SU-DHL-6 (cell line): ENCODE data around the gene TENT4B.

Source experiments
- H2AFZ ChIP-seq: fragments of 200-600 bp; sonication (generic); 2 replicates; pipeline ENCODE4 v1.6.1; 2014; ENCODE audit warnings: low read depth, mild to moderate bottlenecking, moderate library complexity, mixed read lengths, antibody characterized with exemption, low read length; ENCODE audit not compliant: severe bottlenecking
- H3F3A ChIP-seq: fragments of 200-600 bp; shearing (Covaris generic); 2 replicates; pipeline ENCODE4 v1.6.0; 2016; ENCODE audit warnings: antibody characterized with exemption, mild to moderate bottlenecking; ENCODE audit not compliant: insufficient read depth
- H3K27ac ChIP-seq: fragments of 200-600 bp; sonication (generic); 2 replicates; pipeline ENCODE4 v1.5.1; 2016; ENCODE audit warnings: low read depth, mild to moderate bottlenecking, low read length, moderate library complexity, mixed read lengths
- H3K27me3 ChIP-seq: fragments of 200-600 bp; sonication (generic), shearing (Covaris generic); 2 replicates; pipeline ENCODE4 v1.6.0; 2014; ENCODE audit warnings: mild to moderate bottlenecking, low read length
- H3K36me3 ChIP-seq: fragments of 200-600 bp; sonication (generic); 2 replicates; pipeline ENCODE4 v1.6.1; 2014; ENCODE audit warnings: mild to moderate bottlenecking, low read length, mixed read lengths
- H3K4me2 ChIP-seq: fragments of 300-600, 200-600 bp; shearing (Covaris generic), sonication (generic); 2 replicates; pipeline ENCODE4 v1.6.0; 2014; ENCODE audit warnings: low read length, low read depth, mild to moderate bottlenecking; ENCODE audit not compliant: poor library complexity, severe bottlenecking
- H3K4me3 ChIP-seq: fragments of 200-600 bp; sonication (generic); 2 replicates; pipeline ENCODE4 v1.5.1; 2014; ENCODE audit warnings: antibody characterized with exemption, low read length, mild to moderate bottlenecking, mixed read lengths; ENCODE audit not compliant: insufficient read depth, poor library complexity, severe bottlenecking
- H3K79me2 ChIP-seq: fragments of 200-600 bp; sonication (generic); 2 replicates; pipeline ENCODE4 v1.6.1; 2014; ENCODE audit warnings: mild to moderate bottlenecking, low read length, moderate library complexity; ENCODE audit not compliant: insufficient read depth
- H3K9ac ChIP-seq: fragments of 200-600 bp; sonication (generic); 2 replicates; pipeline ENCODE4 v1.7.0; 2014; ENCODE audit warnings: mild to moderate bottlenecking, low read length
- H3K9me2 ChIP-seq: fragments of 200-600 bp; sonication (generic); replicated peaks from 2 replicates; pipeline ENCODE4 v1.6.1; 2014; ENCODE audit warnings: low read length; ENCODE audit not compliant: insufficient read depth
- H3K9me3 ChIP-seq: fragments of 200-600 bp; sonication (generic); 2 replicates; pipeline ENCODE4 v1.6.1; 2014; ENCODE audit warnings: low read length, mixed read lengths; ENCODE audit not compliant: insufficient read depth
- H4K20me1 ChIP-seq: fragments of 200-600 bp; sonication (generic); 2 replicates; pipeline ENCODE4 v1.6.1; 2014; ENCODE audit warnings: low read depth, mild to moderate bottlenecking, antibody characterized with exemption, low read length, moderate library complexity, mixed read lengths
- CTCF ChIP-seq: fragments of 200-600 bp; sonication (generic); IDR thresholded peaks from one replicate; pipeline ENCODE4 v1.5.1; 2017; ENCODE audit warnings: antibody characterized with exemption, mild to moderate bottlenecking, low read length, moderate library complexity; ENCODE audit not compliant: insufficient read depth, poor library complexity, severe bottlenecking
- EZH2phosphoT487 ChIP-seq: fragments of 200-600 bp; sonication (generic), shearing (Covaris generic); conservative IDR thresholded peaks from 2 replicates; pipeline ENCODE4 v1.6.1; 2018; ENCODE audit warnings: mild to moderate bottlenecking, antibody characterized with exemption, low read length, moderate library complexity, mixed read lengths

TENT4B gene

GRCh38 chr16:50267651-50268050 is 114.5 kb downstream of the TENT4B start:
- H3K36me3 ChIP-seq, result no peaks in the 10 kb centered on the region
- H3K79me2 ChIP-seq, result no peaks in the 10 kb centered on the region
- no peak for TF ChIP-seq CTCF
- TF ChIP-seq EZH2phosphoT487, result no peak
- no peaks in the 10 kb centered on the region for H3F3A ChIP-seq
- 0 out of 2 replicates have a peak overlapping the region, but pooled peaks have one; percentile 60 for H3K9ac ChIP-seq
- no peaks in the 10 kb centered on the region for H3K9me3 ChIP-seq
- no peak overlapping the region for H2AFZ ChIP-seq
- H3K9me2 ChIP-seq, result no peaks in the 10 kb centered on the region
- no peaks in the 10 kb centered on the region for H4K20me1 ChIP-seq
- H3K27me3 ChIP-seq, result no peaks in the 10 kb centered on the region
- H3K4me3 ChIP-seq, result no peak overlapping the region
- no peak overlapping the region for H3K27ac ChIP-seq
- H3K4me2 ChIP-seq, result peak overlapping the region; percentile 61

DNA sequence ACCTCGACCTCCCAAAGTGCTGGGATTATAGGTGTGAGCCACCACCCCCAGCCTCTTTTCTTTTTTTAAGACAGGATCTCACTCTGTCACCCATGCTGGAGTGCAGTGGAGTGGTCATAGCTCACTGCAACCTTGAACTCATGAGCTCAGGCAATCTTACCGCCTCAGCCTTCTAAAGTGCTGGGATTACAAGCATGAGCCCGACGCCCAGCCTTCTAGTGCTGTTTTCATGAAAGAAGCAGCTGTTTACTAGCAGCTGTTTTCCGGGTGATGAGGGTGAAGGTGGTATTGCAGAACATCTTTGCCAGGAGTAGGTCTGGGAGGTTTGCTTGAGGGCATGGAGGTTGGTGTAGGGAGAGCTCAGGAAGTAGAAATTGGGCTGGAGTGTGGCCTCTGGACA is 115.2 kb downstream of the TENT4B start:
- Histone ChIP-seq H3F3A (0 out of 2 replicates have a peak, but pooled peaks cover 2% of the 10 kb centered on the region), H3K36me3 (no peaks in the 10 kb centered on the region), H3K27ac (no peak overlapping the region), H3K4me3 (no peak overlapping the region), H3K79me2 (no peaks in the 10 kb centered on the region), H3K9me3 (no peaks in the 10 kb centered on the region), H2AFZ (no peak overlapping the region), H3K27me3 (no peaks in the 10 kb centered on the region), H3K9ac (no peak overlapping the region), H3K9me2 (no peaks in the 10 kb centered on the region), H3K4me2 (no peak overlapping the region), H4K20me1 (no peaks in the 10 kb centered on the region)
- no peak for TF ChIP-seq EZH2phosphoT487
- TF ChIP-seq CTCF, result no peak

- Histone ChIP-seq H3K4me3 (no peak overlapping the region), H3K36me3 (no peaks in the 10 kb centered on the region), H3K4me2 (no peak overlapping the region), H3K9me3 (no peaks in the 10 kb centered on the region), H3K9ac (no peak overlapping the region), H3K27me3 (no peaks in the 10 kb centered on the region), H3K27ac (no peak overlapping the region), H3F3A (peaks cover 8% of the 10 kb centered on the region; the same call in 1 of the 2 replicates), H3K9me2 (no peaks in the 10 kb centered on the region), H3K79me2 (no peaks in the 10 kb centered on the region), H2AFZ (no peak overlapping the region), H4K20me1 (no peaks in the 10 kb centered on the region)
- TF ChIP-seq EZH2phosphoT487, result no peak
Measured at GRCh38 chr16:50269061-50269705, 116.1 kb downstream of the TENT4B start.

DNA sequence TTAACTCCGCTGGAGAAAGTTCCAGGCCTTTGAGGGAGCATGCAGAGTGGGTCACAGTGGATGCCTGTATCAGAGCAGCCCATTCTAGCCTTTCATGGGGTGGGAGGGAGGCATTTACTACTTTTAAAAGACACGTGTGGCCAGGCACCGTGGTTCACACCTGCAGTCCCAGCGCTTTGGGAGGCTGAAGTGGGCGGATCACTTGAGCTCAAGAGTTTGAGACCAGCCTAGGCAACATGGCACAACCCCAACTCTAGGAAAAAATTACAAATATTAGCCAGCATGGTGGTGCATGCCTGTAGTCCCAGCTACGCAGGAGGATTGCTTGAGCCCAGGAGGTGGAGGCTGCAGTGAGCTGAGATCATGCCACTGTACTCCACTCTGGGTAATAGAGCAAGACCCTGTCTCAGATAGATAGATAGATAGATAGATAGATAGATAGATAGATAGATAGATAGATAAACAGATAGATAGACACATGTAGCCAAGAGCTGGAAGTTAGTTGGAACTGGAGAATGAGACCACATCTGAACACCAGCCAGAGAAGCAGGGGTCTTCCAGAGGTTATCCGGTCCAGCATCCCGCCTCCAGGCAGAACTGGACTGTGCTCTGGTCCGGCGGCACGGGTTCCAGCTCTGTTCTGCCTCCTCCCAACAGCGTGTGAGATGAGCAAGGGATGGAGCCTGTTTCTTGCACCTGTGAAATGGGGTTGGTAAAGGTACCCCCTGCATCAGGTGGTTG is 116.8 kb downstream of the TENT4B start:
- H3K79me2 ChIP-seq, result no peaks in the 10 kb centered on the region
- no peaks in the 10 kb centered on the region for H3K36me3 ChIP-seq
- no peak overlapping the region for H3K4me3 ChIP-seq
- no peaks in the 10 kb centered on the region for H3K27me3 ChIP-seq
- no peaks in the 10 kb centered on the region for H3K9me3 ChIP-seq
- no peaks in the 10 kb centered on the region for H3K9me2 ChIP-seq
- H3K9ac ChIP-seq, result no peak overlapping the region
- no peak overlapping the region for H2AFZ ChIP-seq
- TF ChIP-seq CTCF (no peak), EZH2phosphoT487 (no peak)
- no peak overlapping the region for H3K4me2 ChIP-seq
- H3K27ac ChIP-seq, result no peak overlapping the region
- peaks cover 8% of the 10 kb centered on the region; the same call in 1 of the 2 replicates for H3F3A ChIP-seq
- no peaks in the 10 kb centered on the region for H4K20me1 ChIP-seq
